ENCODE results near the gene RIPOR3.

The RIPOR3 gene

DNA sequence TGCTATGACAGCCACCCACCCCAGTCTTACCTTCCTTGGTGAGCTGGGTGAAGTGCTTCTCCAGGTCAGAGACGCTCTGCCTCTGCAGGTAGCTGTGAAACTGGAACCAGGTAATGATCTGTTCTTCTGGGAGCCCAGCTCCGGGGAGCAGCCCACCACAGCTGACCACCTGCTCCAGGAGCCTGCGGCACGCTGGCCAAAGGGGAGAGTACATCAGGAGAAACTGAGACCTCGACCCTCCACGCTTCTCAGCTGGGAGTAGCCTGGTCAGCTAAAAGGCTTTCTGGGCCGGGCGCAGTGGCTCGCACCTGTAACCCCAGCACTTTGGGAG is 98.4 kb downstream of the RIPOR3 start:
- Histone ChIP-seq H3K27ac (ENCODE audit: low read depth, low read length) (no peak overlapping the region), H3K4me3 (ENCODE audit: low read depth in 1 of 5, low read length in 5 of 5) (no peak overlapping the region), H3K9ac (ENCODE audit: low read length in 5 of 5) (no peak overlapping the region), H3K9me3 (ENCODE audit: control insufficient read depth in 5 of 5, low read length in 5 of 5) (no peaks in the 10 kb centered on the region), H3K36me3 (ENCODE audit: control insufficient read depth in 5 of 5, insufficient read depth in 5 of 5, low read length in 5 of 5) (peaks cover 0 to 19% (median 7%) of the 10 kb centered on the region in 5 donors), H3K27me3 (ENCODE audit: control insufficient read depth in 5 of 5, insufficient read depth in 4 of 5, low read length in 5 of 5) (peaks cover 6 to 25% (median 18%) of the 10 kb centered on the region in 5 donors), H3K4me1 (ENCODE audit: control insufficient read depth in 5 of 5, insufficient read depth in 5 of 5, low read length in 5 of 5) (peaks cover 0 to 21% (median 11%) of the 10 kb centered on the region in 5 donors)

DNA sequence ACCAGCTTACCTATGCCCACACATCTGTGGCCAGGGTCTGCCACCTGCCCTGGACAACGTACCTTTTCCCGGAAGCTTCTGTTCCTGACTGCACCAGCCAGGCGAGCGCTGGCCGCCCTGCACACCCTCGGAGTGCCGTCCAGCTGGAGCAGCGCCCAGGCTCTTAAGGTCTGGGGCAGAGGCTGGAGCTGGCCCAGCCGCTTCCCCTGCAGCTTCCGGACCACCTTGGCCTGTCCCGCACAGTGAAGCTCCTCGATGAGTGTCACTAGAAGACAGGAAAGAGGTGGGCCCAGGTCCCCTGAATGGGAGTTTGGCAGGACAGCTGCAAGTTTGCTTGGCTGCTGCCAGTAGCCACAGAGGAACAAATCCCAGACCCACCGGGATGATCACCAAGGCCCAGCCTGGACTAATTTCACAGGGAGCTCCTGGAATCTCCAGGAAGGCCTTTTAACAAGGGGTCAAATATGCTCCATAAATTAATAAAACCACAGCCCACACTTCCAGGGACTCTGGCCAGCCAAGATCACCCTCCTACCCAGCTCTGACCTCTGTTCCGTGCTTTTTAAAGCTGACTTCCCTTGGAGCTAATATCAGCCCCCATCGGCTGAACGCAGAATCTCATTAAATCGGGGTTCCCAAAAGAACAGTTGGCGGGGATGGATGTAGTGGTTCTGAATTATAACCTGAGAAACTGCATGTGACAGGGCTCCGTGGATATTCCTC is 98.9 kb downstream of the RIPOR3 start:
- Histone ChIP-seq H3K27ac (ENCODE audit: low read depth, low read length) (no peak overlapping the region), H3K36me3 (ENCODE audit: control insufficient read depth in 5 of 5, insufficient read depth in 5 of 5, low read length in 5 of 5) (peaks cover 0 to 24% (median 7%) of the 10 kb centered on the region in 5 donors), H3K27me3 (ENCODE audit: control insufficient read depth in 5 of 5, insufficient read depth in 4 of 5, low read length in 5 of 5) (peaks cover 6 to 21% (median 13%) of the 10 kb centered on the region in 5 donors), H3K4me3 (ENCODE audit: low read depth in 1 of 5, low read length in 5 of 5) (no peak overlapping the region), H3K9me3 (ENCODE audit: control insufficient read depth in 5 of 5, low read length in 5 of 5) (no peaks in the 10 kb centered on the region), H3K4me1 (ENCODE audit: control insufficient read depth in 5 of 5, insufficient read depth in 5 of 5, low read length in 5 of 5) (peaks cover 0 to 21% (median 11%) of the 10 kb centered on the region in 5 donors), H3K9ac (ENCODE audit: low read length in 5 of 5) (no peak overlapping the region)

DNA sequence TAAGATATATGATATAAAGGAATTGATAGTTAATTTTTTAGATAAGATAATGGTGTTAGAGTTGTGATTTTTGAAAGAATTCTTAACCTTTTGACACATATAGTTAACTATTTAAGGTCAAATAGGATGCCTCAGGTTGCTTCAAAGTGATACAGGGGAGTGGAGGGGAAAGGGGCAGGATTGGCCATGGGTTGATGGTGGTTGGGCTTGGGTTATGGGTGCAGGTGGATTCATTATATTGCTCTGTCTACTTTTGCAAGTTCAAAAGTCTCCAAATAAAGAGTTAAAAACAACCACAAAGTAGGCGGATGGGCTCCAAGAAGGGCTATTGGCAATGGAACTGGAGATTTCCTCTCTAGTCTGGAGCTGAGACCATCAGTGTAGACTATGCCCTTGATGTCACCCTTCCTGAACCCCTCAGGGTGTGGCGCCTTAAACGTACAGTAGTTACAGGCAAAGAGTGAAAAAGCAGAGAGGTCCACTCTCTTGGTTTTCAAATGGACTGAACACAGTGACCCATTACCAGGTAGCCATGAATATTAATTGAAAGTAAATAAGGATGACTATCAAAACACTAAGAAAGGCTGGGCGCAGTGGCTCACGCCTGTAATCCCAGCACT is 100.0 kb downstream of the RIPOR3 start:
- Histone ChIP-seq H3K9ac (ENCODE audit: low read length in 5 of 5) (no peak overlapping the region), H3K27ac (ENCODE audit: low read depth, low read length) (no peak overlapping the region), H3K27me3 (ENCODE audit: control insufficient read depth in 5 of 5, insufficient read depth in 4 of 5, low read length in 5 of 5) (peaks cover 6 to 14% (median 9%) of the 10 kb centered on the region in 5 donors), H3K4me1 (ENCODE audit: control insufficient read depth in 5 of 5, insufficient read depth in 5 of 5, low read length in 5 of 5) (peaks cover 0 to 18% (median 11%) of the 10 kb centered on the region in 5 donors), H3K4me3 (ENCODE audit: low read depth in 1 of 5, low read length in 5 of 5) (no peak overlapping the region), H3K9me3 (ENCODE audit: control insufficient read depth in 5 of 5, low read length in 5 of 5) (no peaks in the 10 kb centered on the region), H3K36me3 (ENCODE audit: control insufficient read depth in 5 of 5, insufficient read depth in 5 of 5, low read length in 5 of 5) (peaks cover 0 to 35% (median 17%) of the 10 kb centered on the region in 5 donors)

DNA sequence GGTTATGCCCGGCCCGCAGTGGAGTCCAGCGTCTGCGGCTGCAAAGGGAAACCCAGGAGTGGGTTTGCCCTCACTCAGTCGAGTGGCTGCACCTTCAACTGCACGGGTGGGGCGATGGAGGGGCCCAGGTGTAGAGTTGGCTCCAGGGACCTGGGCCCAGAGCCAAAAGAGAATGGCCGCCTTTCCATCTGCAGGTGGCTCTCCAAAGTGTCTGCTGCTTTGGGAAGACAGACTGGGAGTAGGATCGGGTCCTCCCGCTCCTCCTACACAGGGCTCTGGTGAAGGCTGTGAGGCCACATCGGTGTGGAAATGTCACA is 101.0 kb downstream of the RIPOR3 start:
- H3K4me3 ChIP-seq (ENCODE audit: low read depth in 1 of 5, low read length in 5 of 5), result no peak overlapping the region
- no peak overlapping the region for H3K27ac ChIP-seq (ENCODE audit: low read depth, low read length)
- peaks cover 0 to 6% (median 0%) of the 10 kb centered on the region in 5 donors for H3K27me3 ChIP-seq (ENCODE audit: control insufficient read depth in 5 of 5, insufficient read depth in 4 of 5, low read length in 5 of 5)
- no peak overlapping the region for H3K9ac ChIP-seq (ENCODE audit: low read length in 5 of 5)
- H3K36me3 ChIP-seq (ENCODE audit: control insufficient read depth in 5 of 5, insufficient read depth in 5 of 5, low read length in 5 of 5), result peaks cover 0 to 46% (median 27%) of the 10 kb centered on the region in 5 donors
- H3K4me1 ChIP-seq (ENCODE audit: control insufficient read depth in 5 of 5, insufficient read depth in 5 of 5, low read length in 5 of 5), result peaks cover 0 to 15% (median 11%) of the 10 kb centered on the region in 5 donors
- H3K9me3 ChIP-seq (ENCODE audit: control insufficient read depth in 5 of 5, low read length in 5 of 5), result no peaks in the 10 kb centered on the region

GRCh38 chr20:50589548-50590347 is 101.6 kb downstream of the RIPOR3 start:
- Histone ChIP-seq H3K9me3 (ENCODE audit: control insufficient read depth in 5 of 5, low read length in 5 of 5) (no peaks in the 10 kb centered on the region), H3K27ac (ENCODE audit: low read depth, low read length) (no peak overlapping the region), H3K4me1 (ENCODE audit: control insufficient read depth in 5 of 5, insufficient read depth in 5 of 5, low read length in 5 of 5) (peaks cover 0 to 15% (median 11%) of the 10 kb centered on the region in 5 donors), H3K4me3 (ENCODE audit: low read depth in 1 of 5, low read length in 5 of 5) (no peak overlapping the region), H3K36me3 (ENCODE audit: control insufficient read depth in 5 of 5, insufficient read depth in 5 of 5, low read length in 5 of 5) (peaks cover 0 to 50% (median 32%) of the 10 kb centered on the region in 5 donors), H3K27me3 (ENCODE audit: control insufficient read depth in 5 of 5, insufficient read depth in 4 of 5, low read length in 5 of 5) (peaks cover 0 to 1% (median 0%) of the 10 kb centered on the region in 5 donors), H3K9ac (ENCODE audit: low read length in 5 of 5) (no peak overlapping the region)

- Histone ChIP-seq H3K4me1 (ENCODE audit: control insufficient read depth in 5 of 5, insufficient read depth in 5 of 5, low read length in 5 of 5) (peaks cover 0 to 15% (median 11%) of the 10 kb centered on the region in 5 donors), H3K36me3 (ENCODE audit: control insufficient read depth in 5 of 5, insufficient read depth in 5 of 5, low read length in 5 of 5) (peaks cover 0 to 64% (median 45%) of the 10 kb centered on the region in 5 donors), H3K27ac (ENCODE audit: low read depth, low read length) (no peak overlapping the region), H3K27me3 (ENCODE audit: control insufficient read depth in 5 of 5, insufficient read depth in 4 of 5, low read length in 5 of 5) (no peaks in the 10 kb centered on the region), H3K9ac (ENCODE audit: low read length in 5 of 5) (no peak overlapping the region), H3K4me3 (ENCODE audit: low read depth in 1 of 5, low read length in 5 of 5) (no peak overlapping the region), H3K9me3 (ENCODE audit: control insufficient read depth in 5 of 5, low read length in 5 of 5) (no peaks in the 10 kb centered on the region)
Measured at GRCh38 chr20:50588034-50588736, 103.2 kb downstream of the RIPOR3 start.

- H3K9ac ChIP-seq (ENCODE audit: low read length in 5 of 5), result no peak overlapping the region
- peaks cover 0 to 9% (median 5%) of the 10 kb centered on the region in 5 donors for H3K4me1 ChIP-seq (ENCODE audit: control insufficient read depth in 5 of 5, insufficient read depth in 5 of 5, low read length in 5 of 5)
- no peak overlapping the region for H3K27ac ChIP-seq (ENCODE audit: low read depth, low read length)
- H3K27me3 ChIP-seq (ENCODE audit: control insufficient read depth in 5 of 5, insufficient read depth in 4 of 5, low read length in 5 of 5), result no peaks in the 10 kb centered on the region
- H3K9me3 ChIP-seq (ENCODE audit: control insufficient read depth in 5 of 5, low read length in 5 of 5), result no peaks in the 10 kb centered on the region
- peaks cover 0 to 70% (median 53%) of the 10 kb centered on the region in 5 donors for H3K36me3 ChIP-seq (ENCODE audit: control insufficient read depth in 5 of 5, insufficient read depth in 5 of 5, low read length in 5 of 5)
- H3K4me3 ChIP-seq (ENCODE audit: low read depth in 1 of 5, low read length in 5 of 5), result no peak overlapping the region
Measured at GRCh38 chr20:50587291-50587961, 103.9 kb downstream of the RIPOR3 start.

DNA sequence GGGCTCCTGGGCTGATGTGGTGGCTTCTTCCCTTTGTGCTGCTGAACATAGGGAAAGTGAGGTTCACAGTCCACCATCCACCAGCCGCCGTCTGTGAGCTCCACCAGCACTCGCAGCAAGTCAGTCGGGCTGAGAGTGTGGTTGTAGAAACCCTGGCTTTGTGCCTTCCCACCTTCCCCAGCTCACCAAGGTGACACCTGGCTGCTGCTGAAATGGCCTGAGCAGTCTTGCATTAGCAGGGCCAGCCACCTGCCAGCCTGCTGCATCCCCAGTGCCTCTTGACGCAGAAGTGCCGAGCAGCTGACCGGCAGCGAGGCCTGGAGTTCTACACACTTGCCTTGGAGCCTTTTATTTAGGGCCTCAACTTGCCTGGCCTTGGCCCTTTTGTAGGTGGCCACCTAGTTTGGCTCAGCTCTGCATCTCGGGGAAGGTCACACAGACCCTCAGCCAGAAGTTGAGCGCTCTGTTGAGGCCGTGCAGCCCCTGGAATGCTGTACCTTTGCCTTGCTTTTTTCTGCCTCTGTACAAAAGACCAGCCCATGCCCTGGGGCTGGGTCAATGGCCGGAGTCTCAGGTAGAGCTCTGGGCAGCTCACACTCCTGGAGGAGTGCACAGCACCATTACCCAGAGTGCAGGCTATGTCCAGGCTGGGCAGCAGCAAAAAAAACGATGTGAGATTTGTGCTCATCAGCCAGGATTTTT is 104.7 kb downstream of the RIPOR3 start:
- H3K4me1 ChIP-seq (ENCODE audit: control insufficient read depth in 5 of 5, insufficient read depth in 5 of 5, low read length in 5 of 5), result peaks cover 0 to 2% (median 0%) of the 10 kb centered on the region in 5 donors
- H3K4me3 ChIP-seq (ENCODE audit: low read depth in 1 of 5, low read length in 5 of 5), result no peak overlapping the region
- no peak overlapping the region for H3K27ac ChIP-seq (ENCODE audit: low read depth, low read length)
- H3K9ac ChIP-seq (ENCODE audit: low read length in 5 of 5), result no peak overlapping the region
- no peaks in the 10 kb centered on the region for H3K9me3 ChIP-seq (ENCODE audit: control insufficient read depth in 5 of 5, low read length in 5 of 5)
- H3K27me3 ChIP-seq (ENCODE audit: control insufficient read depth in 5 of 5, insufficient read depth in 4 of 5, low read length in 5 of 5), result no peaks in the 10 kb centered on the region
- peaks cover under 1 to 72% (median 60%) of the 10 kb centered on the region in 5 donors for H3K36me3 ChIP-seq (ENCODE audit: control insufficient read depth in 5 of 5, insufficient read depth in 5 of 5, low read length in 5 of 5)

- H3K9ac ChIP-seq (ENCODE audit: low read length in 5 of 5), result no peak overlapping the region
- H3K9me3 ChIP-seq (ENCODE audit: control insufficient read depth in 5 of 5, low read length in 5 of 5), result no peaks in the 10 kb centered on the region
- H3K27me3 ChIP-seq (ENCODE audit: control insufficient read depth in 5 of 5, insufficient read depth in 4 of 5, low read length in 5 of 5), result no peaks in the 10 kb centered on the region
- no peak overlapping the region for H3K4me3 ChIP-seq (ENCODE audit: low read depth in 1 of 5, low read length in 5 of 5)
- peaks cover 3 to 82% (median 70%) of the 10 kb centered on the region in 5 donors for H3K36me3 ChIP-seq (ENCODE audit: control insufficient read depth in 5 of 5, insufficient read depth in 5 of 5, low read length in 5 of 5)
- H3K4me1 ChIP-seq (ENCODE audit: control insufficient read depth in 5 of 5, insufficient read depth in 5 of 5, low read length in 5 of 5), result no peaks in the 10 kb centered on the region
- H3K27ac ChIP-seq (ENCODE audit: low read depth, low read length), result no peak overlapping the region
Measured at GRCh38 chr20:50585678-50586077, 105.7 kb downstream of the RIPOR3 start.
